ENCODE data around the gene RFWD3.

- no peak for TF ChIP-seq POLR2A (IDR thresholded peaks at IDR 0.05; ENCODE audit: low read depth, low read length)
- TF ChIP-seq POLR2AphosphoS5 (IDR thresholded peaks at IDR 0.05; ENCODE audit: low read depth, low read length) = no peak
- no peak for TF ChIP-seq TAF1 (IDR thresholded peaks at IDR 0.05; ENCODE audit: borderline replicate concordance, low read depth, low read length)
Observed at GRCh38 chr16:74574146-74574545, 92.5 kb downstream of the RFWD3 start.
